HCT116 (cell line): ENCODE measurements around the gene FOXF2. TPM values are rescaled to one million over a fixed set of nuclear protein-coding genes. Genes with fewer than 3 reads are reported as not detected.

Experiments
- ATAC-seq: fragments of 200-7000 bp; cut with Tn5 transposase; 2 replicates; pipeline ENCODE4 v1.9.1; 2020; ENCODE audit warnings: mild to moderate bottlenecking, moderate library complexity
- BruUV-seq: library from RNA; stranded (reverse); fragments of 400-500 nt; replicated peaks from 2 replicates; lab custom pipeline; 2021; lab: Mats Ljungman, UMichigan
- CTCF ChIA-PET: fragments of 300-600 bp; sonication (Branson Sonifier 250); formaldehyde crosslinking; loops from one replicate; lab custom pipeline; 2021; ENCODE audit warnings: antibody characterized with exemption; lab: Charles Lee
- POLR2A ChIA-PET: fragments of 300-600, 350-600 bp; sonication (Branson Sonifier 250); formaldehyde crosslinking; loops from one replicate; lab custom pipeline; 2021; ENCODE audit warnings: antibody characterized with exemption; lab: Charles Lee
- RAD21 ChIA-PET, 2 experiments: fragments of 300-600 bp; sonication (Branson Sonifier 250); formaldehyde crosslinking; loops; one replicate each; lab custom pipeline; 2023; ENCODE audit warnings: low total read pairs in 2 of 2; ENCODE audit not compliant: uncharacterized antibody in 2 of 2, unreplicated experiment in 2 of 2, low non-redundant PET in 1 of 2; lab: Charles Lee
- DNase-seq: peaks from one replicate; pipeline ENCODE4 v3.0.0-alpha.2; 2010; ENCODE audit warnings: low read depth, low spot score
- H2AFZ ChIP-seq: fragments of 200-600 bp; shearing (Covaris generic), sonication (generic); 2 replicates; pipeline ENCODE4 v1.6.1; 2017; ENCODE audit warnings: low read depth, mixed run types, mixed read lengths, antibody characterized with exemption, low read length; ENCODE audit not compliant: poor library complexity, severe bottlenecking
- H3K27ac ChIP-seq: 2 replicates; pipeline ENCODE4 v1.5.1; 2012; ENCODE audit warnings: low read depth, low read length
- H3K27me3 ChIP-seq: fragments of 200-600 bp; sonication (generic); 2 replicates; pipeline ENCODE4 v1.6.1; 2016; ENCODE audit warnings: mixed run types, low read length, mixed read lengths; ENCODE audit not compliant: insufficient read depth
- H3K36me3 ChIP-seq, 2 experiments: fragments of 200-500 bp in 1 of 2; fragments of 200-600 bp in 1 of 2; sonication (Bioruptor generic) in 1 of 2; sonication (generic) in 1 of 2; 2 replicates each; pipeline versions ENCODE4 v1.5.1 to v1.6.1; 2014 to 2016; ENCODE audit warnings: low read length in 2 of 2, inconsistent platforms in 1 of 2, mixed read lengths in 1 of 2, mixed run types in 1 of 2; ENCODE audit not compliant: insufficient read depth in 2 of 2, control insufficient read depth in 1 of 2
- H3K4me1 ChIP-seq, 2 experiments: fragments of 200-600 bp in 1 of 2; sonication (generic) in 1 of 2; 2 replicates each; pipeline versions ENCODE4 v1.5.1 to v1.6.1; 2012 to 2017; ENCODE audit warnings: low read length in 2 of 2, inconsistent platforms in 1 of 2, mild to moderate bottlenecking in 1 of 2, mixed read lengths in 1 of 2, mixed run types in 1 of 2, moderate library complexity in 1 of 2; ENCODE audit not compliant: insufficient read depth in 2 of 2, control insufficient read depth in 1 of 2
- H3K4me2 ChIP-seq: fragments of 200-600 bp; sonication (generic); 2 replicates; pipeline ENCODE4 v1.6.1; 2017; ENCODE audit warnings: mixed run types, low read length, mixed read lengths
- H3K4me3 ChIP-seq, 2 experiments: fragments of 200-600 bp in 1 of 2; sonication (generic) in 1 of 2; replicated peaks in 1 of 2; 2 replicates each; pipeline ENCODE4 v1.5.1; 2011 to 2016; ENCODE audit warnings: low read length in 2 of 2, control low read depth in 1 of 2, low read depth in 1 of 2, mild to moderate bottlenecking in 1 of 2, mixed read lengths in 1 of 2, mixed run types in 1 of 2
- H3K79me2 ChIP-seq: fragments of 200-600 bp; sonication (generic); 2 replicates; pipeline ENCODE4 v1.6.1; 2017; ENCODE audit warnings: mild to moderate bottlenecking, mixed run types, low read length, moderate library complexity, mixed read lengths; ENCODE audit not compliant: insufficient read depth
- H3K9ac ChIP-seq: fragments of 200-600 bp; sonication (generic); 2 replicates; pipeline ENCODE4 v1.6.1; 2016; ENCODE audit warnings: low read length, mixed read lengths
- H3K9me2 ChIP-seq: fragments of 200-600 bp; sonication (generic), shearing (Covaris generic); 2 replicates; pipeline ENCODE4 v1.6.1; 2017; ENCODE audit warnings: mixed run types, mild to moderate bottlenecking, moderate library complexity; ENCODE audit not compliant: insufficient read depth
- H3K9me3 ChIP-seq, 2 experiments: fragments of 200-500 bp in 1 of 2; fragments of 200-600 bp in 1 of 2; sonication (Bioruptor generic) in 1 of 2; sonication (generic) in 1 of 2; 2 replicates each; pipeline ENCODE4 v1.6.1; 2014 to 2017; ENCODE audit warnings: low read length in 2 of 2, mixed read lengths in 2 of 2, inconsistent platforms in 1 of 2, low read depth in 1 of 2, mild to moderate bottlenecking in 1 of 2, mixed run types in 1 of 2, moderate library complexity in 1 of 2; ENCODE audit not compliant: control insufficient read depth in 1 of 2, insufficient read depth in 1 of 2
- H4K20me1 ChIP-seq: fragments of 200-600 bp; sonication (generic), shearing (Covaris generic); 2 replicates; pipeline ENCODE4 v1.6.1; 2017; ENCODE audit warnings: mixed run types, mild to moderate bottlenecking, moderate library complexity; ENCODE audit not compliant: insufficient read depth
- CBX3 ChIP-seq: IDR thresholded peaks from 2 replicates; pipeline ENCODE4 v1.6.1; 2012; ENCODE audit warnings: low read depth
- CEBPB ChIP-seq: IDR thresholded peaks from 2 replicates; pipeline ENCODE4 v1.6.1; 2012; ENCODE audit warnings: low read depth
- CTCF ChIP-seq, 3 experiments: fragments of 200-600 bp in 1 of 3; sonication (generic) in 1 of 3; IDR thresholded peaks in 2 of 3; conservative IDR thresholded peaks in 1 of 3; 2 replicates each; pipeline ENCODE4 v1.5.1; 2012 to 2017; ENCODE audit warnings: low read depth in 2 of 3, low read length in 2 of 3, antibody characterized with exemption in 1 of 3, borderline replicate concordance in 1 of 3, control low read depth in 1 of 3, mild to moderate bottlenecking in 1 of 3, mixed read lengths in 1 of 3, mixed run types in 1 of 3, moderate library complexity in 1 of 3; ENCODE audit not compliant: insufficient read depth in 1 of 3
- EGR1 ChIP-seq: IDR thresholded peaks from 2 replicates; pipeline ENCODE4 v1.6.1; 2012; ENCODE audit warnings: low read depth
- ELF1 ChIP-seq: IDR thresholded peaks from 2 replicates; pipeline ENCODE4 v1.6.1; 2012; ENCODE audit warnings: low read depth, borderline replicate concordance
- EZH2 ChIP-seq: fragments of 200-600 bp; sonication (generic); IDR thresholded peaks from 2 replicates; pipeline ENCODE4 v1.6.1; 2017; ENCODE audit warnings: antibody characterized with exemption, mixed run types
- EZH2phosphoT487 ChIP-seq: fragments of 200-600 bp; IDR thresholded peaks from 2 replicates; pipeline ENCODE4 v1.6.1; 2018; ENCODE audit warnings: antibody characterized with exemption, borderline replicate concordance
- JUND ChIP-seq: IDR thresholded peaks from 2 replicates; pipeline ENCODE4 v1.6.1; 2012
- POLR2A ChIP-seq: IDR thresholded peaks from 2 replicates; pipeline ENCODE4 v1.7.0; 2011; ENCODE audit warnings: borderline replicate concordance; ENCODE audit not compliant: insufficient read depth, insufficient read length; ENCODE audit errors: extremely low read depth
- POLR2AphosphoS5 ChIP-seq: IDR thresholded peaks from 2 replicates; pipeline ENCODE4 v1.6.1; 2011; ENCODE audit warnings: mild to moderate bottlenecking, low read depth, low read length, moderate library complexity
- SIN3A ChIP-seq: IDR thresholded peaks from 2 replicates; pipeline ENCODE4 v1.6.1; 2012; ENCODE audit warnings: low read depth
- SP1 ChIP-seq: IDR thresholded peaks from 2 replicates; pipeline ENCODE4 v1.6.1; 2012; ENCODE audit warnings: low read depth
- SRF ChIP-seq: IDR thresholded peaks from 2 replicates; pipeline ENCODE4 v1.6.1; 2012; ENCODE audit warnings: low read depth
- TCF7L2 ChIP-seq: IDR thresholded peaks from 2 replicates; pipeline ENCODE4 v1.7.0; 2011; ENCODE audit warnings: borderline replicate concordance, inconsistent platforms; ENCODE audit not compliant: insufficient read depth, insufficient read length; ENCODE audit errors: extremely low read depth
- ZFX ChIP-seq: fragments of 450-650 bp; IDR thresholded peaks from 2 replicates; pipeline ENCODE4 v1.6.1; 2017
- ZNF274 ChIP-seq: fragments of 200-500 bp; sonication (Bioruptor generic); IDR thresholded peaks from 2 replicates; pipeline ENCODE4 v1.6.1; 2014; ENCODE audit warnings: mild to moderate bottlenecking, low read depth, low read length, inconsistent platforms
- intact Hi-C: fragments of 100-400 bp; cut with micrococcal nuclease; formaldehyde crosslinking; loops from 2 replicates; pipeline ENCODE4 v1.10.0; 2022
- total RNA-seq: library from RNA; stranded (reverse); gene quantifications from one replicate; pipeline ENCODE4 v1.2.1, GENCODE V29; 2021; ENCODE audit not compliant: unreplicated experiment
- TF ChIP-seq, protein P1 (sequence below): IDR thresholded peaks from 2 replicates; pipeline ENCODE4 v1.6.1; 2012

FOXF2 gene
- total RNA-seq, 1 experiment from 2014 or later: not detected

GRCh38 chr6:1364791-1365190 is 24.6 kb upstream of the FOXF2 start:
- Histone ChIP-seq H3K4me2 (no peak overlapping the region), H4K20me1 (no peaks in the 10 kb centered on the region; the same call in 1 of the 2 replicates), H3K9ac (no peak overlapping the region), H3K27ac (no peak overlapping the region), H3K9me3 (no peaks in the 10 kb centered on the region), H3K4me1 (no peaks in the 10 kb centered on the region), H3K79me2 (no peaks in the 10 kb centered on the region), H2AFZ (no peak overlapping the region), H3K36me3 (no peaks in the 10 kb centered on the region), H3K9me2 (no peaks in the 10 kb centered on the region), H3K4me3 (no peak overlapping the region), H3K27me3 (no peaks in the 10 kb centered on the region)
- DNase-seq (no peak), ATAC-seq (no peak)
- TF ChIP-seq POLR2AphosphoS5 (no peak), SP1 (no peak), SIN3A (no peak), EZH2phosphoT487 (no peak), ZFX (no peak), POLR2A (no peak), JUND (no peak), ZNF274 (no peak), EZH2 (no peak)
- ChIA-PET RAD21 (no interaction called here), POLR2A (interaction anchor here (1.4 kb wide), 1 partner anchor 28 kb away, joined by 3 read pairs; no protein-coding TSS in a partner anchor), CTCF (interaction anchor here (0.8 to 1.4 kb wide), 4 partner anchors 10 to 72 kb away, joined by 4 to 6 read pairs (median 4); no protein-coding TSS in a partner anchor)
- BruUV-seq: no TSS peak
- intact Hi-C loops: loop anchor here (2.0 kb wide), 1 partner anchor 72 kb away; no protein-coding TSS in a partner anchor

DNA sequence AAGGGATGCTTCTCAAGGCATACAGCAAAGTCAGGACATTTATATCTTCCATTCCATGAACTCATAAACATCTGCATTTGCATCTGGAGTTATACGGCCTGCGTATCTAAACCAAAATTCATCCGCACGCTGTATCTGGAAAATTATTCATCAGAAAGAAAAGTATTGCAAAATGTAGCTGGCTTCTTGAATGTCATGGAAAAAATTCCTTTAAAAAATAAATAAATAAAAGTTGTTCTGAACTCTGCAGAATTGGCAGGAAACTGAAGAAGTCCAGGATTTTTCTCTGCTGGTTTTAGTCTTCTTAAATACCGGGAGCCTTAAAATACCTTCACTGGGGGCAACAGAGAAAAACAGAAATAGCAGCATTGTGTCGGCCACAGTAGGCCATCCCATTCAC is 23.7 kb upstream of the FOXF2 start:
- no TSS peak for BruUV-seq
- no peaks in the 10 kb centered on the region for H3K36me3 ChIP-seq
- ATAC-seq: no peak
- H2AFZ ChIP-seq: no peak overlapping the region
- H3K27me3 ChIP-seq: no peaks in the 10 kb centered on the region
- H3K9ac ChIP-seq: no peak overlapping the region
- RAD21 ChIA-PET: no interaction called here
- CTCF ChIA-PET: no interaction called here
- no peaks in the 10 kb centered on the region for H3K4me1 ChIP-seq
- no peak for DNase-seq
- intact Hi-C loops: loop anchor here (2.0 kb wide), 1 partner anchor 71 kb away; no protein-coding TSS in a partner anchor
- no peaks in the 10 kb centered on the region for H3K79me2 ChIP-seq
- POLR2A ChIA-PET: interaction anchor here (1.4 kb wide), 1 partner anchor 29 kb away, joined by 3 read pairs; no protein-coding TSS in a partner anchor
- no peaks in the 10 kb centered on the region; the same call in 1 of the 2 replicates for H4K20me1 ChIP-seq
- no peak overlapping the region for H3K4me3 ChIP-seq
- no peaks in the 10 kb centered on the region for H3K9me3 ChIP-seq
- H3K4me2 ChIP-seq: no peak overlapping the region
- H3K9me2 ChIP-seq: no peaks in the 10 kb centered on the region
- H3K27ac ChIP-seq: no peak overlapping the region
- no peak for TF ChIP-seq CEBPB
- no peak for TF ChIP-seq TCF7L2
- no peak for TF ChIP-seq EZH2phosphoT487
- TF ChIP-seq, protein P1, sequence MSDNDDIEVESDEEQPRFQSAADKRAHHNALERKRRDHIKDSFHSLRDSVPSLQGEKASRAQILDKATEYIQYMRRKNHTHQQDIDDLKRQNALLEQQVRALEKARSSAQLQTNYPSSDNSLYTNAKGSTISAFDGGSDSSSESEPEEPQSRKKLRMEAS: no peak
- TF ChIP-seq JUND: no peak
- no peak for TF ChIP-seq CTCF (IDR thresholded peaks at IDR 0.05 in 2 of 3, conservative IDR thresholded peaks at IDR 0.05 in 1 of 3; ENCODE audit: borderline replicate concordance in 1 of 3, insufficient read depth in 1 of 3, low read depth in 2 of 3, low read length in 2 of 3)
- no peak for TF ChIP-seq SRF
- no peak for TF ChIP-seq EZH2
- TF ChIP-seq CBX3: no peak
- TF ChIP-seq EGR1: no peak
- TF ChIP-seq POLR2AphosphoS5: no peak
- TF ChIP-seq ZNF274: no peak
- no peak for TF ChIP-seq ELF1
